Karpas-422 (cell line): ENCODE measurements around the gene TLCD3B. TPM values are rescaled to one million over a fixed set of nuclear protein-coding genes. Genes with fewer than 3 reads are reported as not detected.
"Not testable (repeated sequence)": the region's sequence is repeated elsewhere in the genome, so short reads cannot be mapped to it uniquely, and the experiment has no call there.

Experiments
- DNase-seq: peaks from one replicate; pipeline ENCODE4 v3.0.0-alpha.2; 2015
- H2AFZ ChIP-seq: fragments of 200-600 bp; sonication (generic); 2 replicates; pipeline ENCODE4 v1.6.1; 2014; ENCODE audit warnings: antibody characterized with exemption, low read length, mixed read lengths
- H3K27ac ChIP-seq: fragments of 200-600 bp; sonication (generic); 2 replicates; pipeline ENCODE4 v1.5.1; 2014; ENCODE audit warnings: mild to moderate bottlenecking, low read length, moderate library complexity
- H3K27me3 ChIP-seq: fragments of 200-600 bp; sonication (generic); 2 replicates; pipeline ENCODE4 v1.6.1; 2014; ENCODE audit warnings: low read length, mixed read lengths
- H3K36me3 ChIP-seq: fragments of 200-600 bp; sonication (generic); 2 replicates; pipeline ENCODE4 v1.6.1; 2014; ENCODE audit warnings: low read length, mixed read lengths; ENCODE audit not compliant: insufficient read depth
- H3K4me1 ChIP-seq: fragments of 200-600 bp; sonication (generic); 2 replicates; pipeline ENCODE4 v1.6.1; 2014; ENCODE audit warnings: mild to moderate bottlenecking, low read length, mixed read lengths
- H3K4me2 ChIP-seq: fragments of 200-600 bp; sonication (generic); 2 replicates; pipeline ENCODE4 v1.6.1; 2014; ENCODE audit warnings: low read length, low read depth, mild to moderate bottlenecking; ENCODE audit not compliant: poor library complexity, severe bottlenecking
- H3K4me3 ChIP-seq: fragments of 200-600 bp; sonication (generic); 2 replicates; pipeline ENCODE4 v1.5.1; 2014; ENCODE audit warnings: mild to moderate bottlenecking, antibody characterized with exemption, low read length, mixed read lengths
- H3K79me2 ChIP-seq: fragments of 200-600 bp; sonication (generic); 2 replicates; pipeline ENCODE4 v1.6.1; 2014; ENCODE audit warnings: mild to moderate bottlenecking, low read length, mixed read lengths
- H3K9ac ChIP-seq: fragments of 200-600 bp; sonication (generic); 2 replicates; pipeline ENCODE4 v1.6.0; 2014; ENCODE audit warnings: low read length
- H3K9me2 ChIP-seq: fragments of 200-600 bp; sonication (generic), shearing (Covaris generic); replicated peaks from 2 replicates; pipeline ENCODE4 v1.6.0; 2014; ENCODE audit warnings: mild to moderate bottlenecking, low read length, moderate library complexity; ENCODE audit not compliant: insufficient read depth
- H3K9me3 ChIP-seq: fragments of 300-700, 200-600 bp; sonication (generic); 2 replicates; pipeline ENCODE4 v1.6.1; 2014; ENCODE audit warnings: low read length, mixed read lengths
- H4K20me1 ChIP-seq: fragments of 200-600 bp; sonication (generic); 2 replicates; pipeline ENCODE4 v1.6.1; 2014; ENCODE audit warnings: mild to moderate bottlenecking, antibody characterized with exemption, low read length, low read depth; ENCODE audit not compliant: insufficient read depth
- total RNA-seq: library from RNA; depleted of rRNA; stranded (reverse); fragments of >200 nt; shearing (Covaris generic); gene quantifications from 2 replicates; pipeline ENCODE4 v1.2.3, GENCODE V29; 2014; ENCODE audit warnings: low replicate concordance

TLCD3B gene
- total RNA-seq, 1 experiment from 2014 or later = not detected

- no peaks in the 10 kb centered on the region for H3K27me3 ChIP-seq
- H4K20me1 ChIP-seq = no peaks in the 10 kb centered on the region
- H3K36me3 ChIP-seq = no peaks in the 10 kb centered on the region
- H2AFZ ChIP-seq = no peak overlapping the region
- peaks cover 5% of the 10 kb centered on the region for H3K4me1 ChIP-seq
- no peak overlapping the region for H3K27ac ChIP-seq
- H3K9ac ChIP-seq = no peak overlapping the region
- DNase-seq = no peak
- H3K79me2 ChIP-seq = no peaks in the 10 kb centered on the region
- no peak overlapping the region for H3K4me3 ChIP-seq
- no peaks in the 10 kb centered on the region for H3K9me2 ChIP-seq
- H3K9me3 ChIP-seq = no peaks in the 10 kb centered on the region
- H3K4me2 ChIP-seq = no peak overlapping the region
Observed at GRCh38 chr16:30016555-30017276, 14.4 kb downstream of the TLCD3B start.

- not testable (repeated sequence) for H3K36me3 ChIP-seq, H4K20me1 ChIP-seq, H3K4me1 ChIP-seq, H3K4me3 ChIP-seq, H3K27ac ChIP-seq, H3K79me2 ChIP-seq, H3K9me3 ChIP-seq, H3K9ac ChIP-seq, DNase-seq, H3K4me2 ChIP-seq, H3K27me3 ChIP-seq, H3K9me2 ChIP-seq, H2AFZ ChIP-seq
Observed at GRCh38 chr16:30015450-30015849, 15.6 kb downstream of the TLCD3B start.

- H3K4me3 ChIP-seq, H4K20me1 ChIP-seq, H3K36me3 ChIP-seq, H3K9me3 ChIP-seq, DNase-seq, H2AFZ ChIP-seq, H3K79me2 ChIP-seq, H3K9me2 ChIP-seq, H3K4me2 ChIP-seq, H3K27ac ChIP-seq, H3K4me1 ChIP-seq, H3K9ac ChIP-seq, H3K27me3 ChIP-seq: not testable (repeated sequence)
Observed at GRCh38 chr16:30012598-30012997, 18.5 kb downstream of the TLCD3B start.

- no peak overlapping the region for H2AFZ ChIP-seq
- peaks cover 6% of the 10 kb centered on the region for H3K4me1 ChIP-seq
- H3K9me2 ChIP-seq = no peaks in the 10 kb centered on the region
- H4K20me1 ChIP-seq = no peaks in the 10 kb centered on the region
- H3K27ac ChIP-seq = no peak overlapping the region
- DNase-seq = no peak
- H3K4me3 ChIP-seq = no peak overlapping the region; the same call in 1 of the 2 replicates
- H3K79me2 ChIP-seq = no peaks in the 10 kb centered on the region
- no peaks in the 10 kb centered on the region for H3K36me3 ChIP-seq
- H3K4me2 ChIP-seq = no peak overlapping the region
- H3K9me3 ChIP-seq = no peaks in the 10 kb centered on the region
- H3K27me3 ChIP-seq = no peaks in the 10 kb centered on the region
- 0 out of 2 replicates have a peak overlapping the region, but pooled peaks have one; percentile 30 for H3K9ac ChIP-seq
Observed at GRCh38 chr16:30011714-30012504, 19.2 kb downstream of the TLCD3B start.

- Histone ChIP-seq H3K79me2 (no peaks in the 10 kb centered on the region), H3K4me2 (peak within 1 kb of the TSS; percentile 47), H3K9ac (0 out of 2 replicates have a peak within 1 kb of the TSS, but pooled peaks have one; percentile 30), H3K27ac (no peak within 1 kb of the TSS), H2AFZ (no peak within 1 kb of the TSS), H4K20me1 (no peaks in the 10 kb centered on the region), H3K9me3 (no peaks in the 10 kb centered on the region), H3K4me3 (peak within 1 kb of the TSS; percentile 48; the same call in 1 of the 2 replicates), H3K27me3 (no peaks in the 10 kb centered on the region), H3K9me2 (no peaks in the 10 kb centered on the region), H3K36me3 (no peaks in the 10 kb centered on the region), H3K4me1 (peaks cover 6% of the 10 kb centered on the region)
- no peak for DNase-seq
Observed at GRCh38 chr16:30010844-30011713, 20.0 kb downstream of the TLCD3B start, which contains the start of gene DOC2A. Gene DOC2A (minus strand): TSS chr16:30011027. CDS start chr16:30010222, 805 bp downstream.

- no peaks in the 10 kb centered on the region for H3K9me3 ChIP-seq
- no peaks in the 10 kb centered on the region for H3K79me2 ChIP-seq
- no peaks in the 10 kb centered on the region for H3K36me3 ChIP-seq
- H3K9ac ChIP-seq = no peak overlapping the region
- H3K4me3 ChIP-seq = peak overlapping the region; percentile 48; the same call in 1 of the 2 replicates
- no peaks in the 10 kb centered on the region for H3K27me3 ChIP-seq
- H3K27ac ChIP-seq = no peak overlapping the region
- H2AFZ ChIP-seq = no peak overlapping the region
- H3K9me2 ChIP-seq = no peaks in the 10 kb centered on the region
- no peak for DNase-seq
- 0 out of 2 replicates have a peak, but pooled peaks cover 5% of the 10 kb centered on the region for H4K20me1 ChIP-seq
- peaks cover 14% of the 10 kb centered on the region for H3K4me1 ChIP-seq
- peak overlapping the region; percentile 47 for H3K4me2 ChIP-seq
Observed at GRCh38 chr16:30009990-30010843, 20.9 kb downstream of the TLCD3B start.

- H3K9me3 ChIP-seq = no peaks in the 10 kb centered on the region
- no peak overlapping the region for H3K4me2 ChIP-seq
- H4K20me1 ChIP-seq = 0 out of 2 replicates have a peak, but pooled peaks cover 5% of the 10 kb centered on the region
- H3K4me1 ChIP-seq = peaks cover 22% of the 10 kb centered on the region
- H3K27me3 ChIP-seq = no peaks in the 10 kb centered on the region
- no peak overlapping the region for H3K4me3 ChIP-seq
- H2AFZ ChIP-seq = no peak overlapping the region
- no peak overlapping the region for H3K27ac ChIP-seq
- H3K79me2 ChIP-seq = no peaks in the 10 kb centered on the region
- no peak for DNase-seq
- no peaks in the 10 kb centered on the region for H3K36me3 ChIP-seq
- H3K9me2 ChIP-seq = no peaks in the 10 kb centered on the region
- H3K9ac ChIP-seq = no peak overlapping the region
Observed at GRCh38 chr16:30009085-30009862, 21.8 kb downstream of the TLCD3B start.
